GM21825 (cell line): ENCODE measurements around the gene KDF1.

Source experiments
- ATAC-seq: cut with Tn5 transposase; IDR thresholded peaks from one replicate; pipeline ENCODE4 v1.9.1; 2021; ENCODE audit warnings: mild to moderate bottlenecking, moderate library complexity; ENCODE audit not compliant: unreplicated experiment

Gene KDF1

GRCh38 chr1:26959722-26960624 is at the start of gene KDF1:
KDF1 (minus strand) TSS chr1:26960468; CDS start chr1:26952380, 8,088 bp downstream.
- no peak for ATAC-seq

GRCh38 chr1:27009601-27010197 is 49.4 kb upstream of the KDF1 start:
- ATAC-seq = no peak

GRCh38 chr1:27007909-27008582 is 47.8 kb upstream of the KDF1 start:
- no peak for ATAC-seq

- no peak for ATAC-seq
These were observed 46.4 kb upstream of the KDF1 start for GRCh38 chr1:27006683-27007082.

GRCh38 chr1:27005648-27006496 is 45.6 kb upstream of the KDF1 start:
- no peak for ATAC-seq

- no peak for ATAC-seq
These were observed 44.9 kb upstream of the KDF1 start for GRCh38 chr1:27005166-27005530.

- no peak for ATAC-seq
These were observed 44.4 kb upstream of the KDF1 start for GRCh38 chr1:27004471-27005165.

- no peak for ATAC-seq
These were observed 43.6 kb upstream of the KDF1 start for GRCh38 chr1:27003745-27004470.

- no peak for ATAC-seq
These were observed 41.5 kb upstream of the KDF1 start for GRCh38 chr1:27001570-27002360.

GRCh38 chr1:27000817-27001460 is 40.7 kb upstream of the KDF1 start:
- ATAC-seq = no peak

GRCh38 chr1:27000090-27000816 is 40.0 kb upstream of the KDF1 start:
- no peak for ATAC-seq

GRCh38 chr1:26999440-26999987 is 39.2 kb upstream of the KDF1 start:
- no peak for ATAC-seq

- ATAC-seq = no peak
These were observed 38.4 kb upstream of the KDF1 start for GRCh38 chr1:26998429-26999300.

GRCh38 chr1:26996665-26997064 is 36.4 kb upstream of the KDF1 start:
- no peak for ATAC-seq

GRCh38 chr1:26996024-26996423 is 35.8 kb upstream of the KDF1 start:
- ATAC-seq = no peak

- ATAC-seq = no peak
These were observed 34.7 kb upstream of the KDF1 start for GRCh38 chr1:26994787-26995517.
